H1 (cell line): ENCODE results near the gene CACNA2D3. TPM values are rescaled to one million over a fixed set of nuclear protein-coding genes. Genes with fewer than 3 reads are reported as not detected.

Experiments
- CTCF ChIA-PET: fragments of 300-600 bp; sonication (Branson Sonifier 250); formaldehyde crosslinking; loops from one replicate; lab custom pipeline; 2021; ENCODE audit not compliant: partially characterized antibody; lab: Charles Lee
- POLR2A ChIA-PET: fragments of 300-600 bp; sonication (Branson Sonifier 250); formaldehyde crosslinking; loops from one replicate; lab custom pipeline; 2021; ENCODE audit warnings: inconsistent platforms; ENCODE audit not compliant: partially characterized antibody; lab: Charles Lee
- DNase-seq, 2 experiments: peaks; one replicate each; pipeline versions ENCODE4 v3.0.0 to v3.0.0-alpha.2; 2010 to 2022; ENCODE audit warnings: low spot score in 2 of 2, low read depth in 1 of 2, mixed read lengths in 1 of 2
- FAIRE-seq: peaks from 2 replicates; lab custom pipeline; 2011; peaks lifted over from hg19 to GRCh38; lab: Jason Lieb, UNC
- H2AFZ ChIP-seq: 2 replicates; pipeline ENCODE4 v1.8.1; 2012; ENCODE audit warnings: low read length, inconsistent platforms
- H2AK5ac ChIP-seq: 2 replicates; pipeline ENCODE4 v1.6.1; 2013; ENCODE audit warnings: low read depth, low read length
- H2BK120ac ChIP-seq: replicated peaks from 2 replicates; pipeline ENCODE3; 2013; ENCODE audit warnings: low read depth, low read length, inconsistent platforms
- H2BK12ac ChIP-seq: 2 replicates; pipeline ENCODE4 v1.6.1; 2013; ENCODE audit warnings: low read depth, low read length
- H2BK15ac ChIP-seq: 2 replicates; pipeline ENCODE4 v1.6.1; 2013; ENCODE audit warnings: low read length
- H2BK20ac ChIP-seq: 2 replicates; pipeline ENCODE4 v1.6.1; 2013; ENCODE audit warnings: low read length
- H2BK5ac ChIP-seq: 2 replicates; pipeline ENCODE4 v1.6.1; 2013; ENCODE audit warnings: low read depth, low read length
- H3K14ac ChIP-seq: 2 replicates; pipeline ENCODE4 v1.6.1; 2013; ENCODE audit warnings: inconsistent platforms; ENCODE audit not compliant: insufficient read length
- H3K18ac ChIP-seq: 2 replicates; pipeline ENCODE4 v1.6.1; 2013; ENCODE audit warnings: low read length; ENCODE audit errors: extremely low read depth
- H3K23ac ChIP-seq: 2 replicates; pipeline ENCODE4 v1.6.1; 2013; ENCODE audit warnings: inconsistent platforms; ENCODE audit not compliant: insufficient read length
- H3K23me2 ChIP-seq: 2 replicates; pipeline ENCODE4 v1.6.1; 2013; ENCODE audit warnings: low read depth, low read length
- H3K27ac ChIP-seq: 2 replicates; pipeline ENCODE4 v1.6.1; 2011; ENCODE audit warnings: low read depth, low read length, inconsistent platforms
- H3K27me3 ChIP-seq, 4 experiments: replicated peaks in 1 of 4; 1 replicate in 1 of 4; 2 replicates in 3 of 4; pipeline versions ENCODE4 v1.6.1 to v1.8.1; 2011 to 2013; ENCODE audit warnings: low read length in 3 of 4, mild to moderate bottlenecking in 3 of 4, inconsistent platforms in 2 of 4, mixed read lengths in 2 of 4, moderate library complexity in 1 of 4; ENCODE audit not compliant: control insufficient read depth in 3 of 4, insufficient read depth in 3 of 4; ENCODE audit errors: extremely low read depth in 1 of 4
- H3K36me3 ChIP-seq, 4 experiments: 2 replicates each; pipeline versions ENCODE4 v1.6.1 to v1.8.1; 2011 to 2013; ENCODE audit warnings: mild to moderate bottlenecking in 4 of 4, low read length in 3 of 4, moderate library complexity in 2 of 4, control low read depth in 1 of 4, inconsistent platforms in 1 of 4; ENCODE audit not compliant: insufficient read depth in 4 of 4, control insufficient read depth in 2 of 4
- H3K4ac ChIP-seq: replicated peaks from 2 replicates; pipeline ENCODE3; 2013; ENCODE audit warnings: low read length, low read depth, mixed read lengths, inconsistent platforms; ENCODE audit not compliant: insufficient read length
- H3K4me1 ChIP-seq, 4 experiments: replicated peaks in 1 of 4; 1 replicate in 1 of 4; 2 replicates in 3 of 4; pipeline versions ENCODE4 v1.6.1 to v1.8.1; 2011 to 2013; ENCODE audit warnings: low read length in 3 of 4, inconsistent platforms in 2 of 4, mixed read lengths in 1 of 4; ENCODE audit not compliant: insufficient read depth in 4 of 4, control insufficient read depth in 3 of 4
- H3K4me2 ChIP-seq, 2 experiments: 2 replicates each; pipeline versions ENCODE4 v1.6.1 to v1.8.1; 2011 to 2013; ENCODE audit warnings: low read depth in 2 of 2, low read length in 2 of 2, control low read depth in 1 of 2, inconsistent platforms in 1 of 2, mild to moderate bottlenecking in 1 of 2; ENCODE audit not compliant: insufficient read depth in 1 of 2
- H3K4me3 ChIP-seq, 4 experiments: fragments of 200-600, 300-600 bp in 1 of 4; sonication (generic), shearing (Covaris generic), sonication (Bioruptor Twin) in 1 of 4; 2 replicates each; pipeline versions ENCODE4 v1.5.1 to v1.8.1; 2011 to 2016; ENCODE audit warnings: low read length in 4 of 4, low read depth in 3 of 4, control low read depth in 2 of 4, inconsistent platforms in 2 of 4, mild to moderate bottlenecking in 2 of 4, mixed read lengths in 1 of 4, moderate library complexity in 1 of 4; ENCODE audit not compliant: insufficient read depth in 2 of 4; ENCODE audit errors: extremely low read depth in 1 of 4
- H3K56ac ChIP-seq: replicated peaks from 2 replicates; pipeline ENCODE3; 2013; ENCODE audit warnings: low read depth, mild to moderate bottlenecking, mixed read lengths, low read length, inconsistent platforms; ENCODE audit not compliant: insufficient read length
- H3K79me1 ChIP-seq: 2 replicates; pipeline ENCODE4 v1.6.1; 2013; ENCODE audit warnings: low read depth, low read length, control low read depth
- H3K79me2 ChIP-seq, 2 experiments: 2 replicates each; pipeline versions ENCODE4 v1.6.1 to v1.8.1; 2012 to 2013; ENCODE audit warnings: low read length in 2 of 2, mild to moderate bottlenecking in 2 of 2, inconsistent platforms in 1 of 2; ENCODE audit not compliant: insufficient read depth in 2 of 2, control insufficient read depth in 1 of 2
- H3K9ac ChIP-seq, 4 experiments: replicated peaks in 1 of 4; 1 replicate in 1 of 4; 2 replicates in 3 of 4; pipeline versions ENCODE4 v1.6.1 to v1.8.1; 2011 to 2013; ENCODE audit warnings: low read depth in 3 of 4, low read length in 3 of 4, control low read depth in 2 of 4, mild to moderate bottlenecking in 2 of 4, moderate library complexity in 2 of 4, inconsistent platforms in 1 of 4; ENCODE audit errors: extremely low read depth in 1 of 4
- H3K9me3 ChIP-seq, 2 experiments: 2 replicates each; pipeline versions ENCODE4 v1.6.1 to v1.8.1; 2012 to 2013; ENCODE audit warnings: mild to moderate bottlenecking in 2 of 2, moderate library complexity in 2 of 2, control low read depth in 1 of 2, inconsistent platforms in 1 of 2, low read depth in 1 of 2, low read length in 1 of 2, mixed read lengths in 1 of 2; ENCODE audit not compliant: insufficient read depth in 2 of 2
- H4K20me1 ChIP-seq, 2 experiments: replicated peaks in 1 of 2; 2 replicates each; pipeline versions ENCODE3 to v1.8.1; 2011 to 2013; ENCODE audit warnings: inconsistent platforms in 2 of 2, low read length in 2 of 2, mild to moderate bottlenecking in 1 of 2; ENCODE audit not compliant: insufficient read depth in 2 of 2, control insufficient read depth in 1 of 2
- H4K5ac ChIP-seq: 2 replicates; pipeline ENCODE4 v1.6.1; 2013; ENCODE audit warnings: low read length, low read depth, mixed read lengths, inconsistent platforms; ENCODE audit not compliant: insufficient read length
- H4K8ac ChIP-seq: 2 replicates; pipeline ENCODE4 v1.8.0; 2013; ENCODE audit warnings: mild to moderate bottlenecking, moderate library complexity, low read length, inconsistent platforms; ENCODE audit not compliant: insufficient read depth; ENCODE audit errors: extremely low read depth
- H4K91ac ChIP-seq: replicated peaks from 2 replicates; pipeline ENCODE3; 2013; ENCODE audit warnings: low read length, mixed read lengths, inconsistent platforms; ENCODE audit not compliant: insufficient read length
- CEBPB ChIP-seq: IDR thresholded peaks from 2 replicates; pipeline ENCODE4 v1.6.1; 2012; ENCODE audit warnings: low read depth, low read length
- GTF2F1 ChIP-seq: IDR thresholded peaks from 2 replicates; pipeline ENCODE4 v1.6.1; 2012; ENCODE audit warnings: low read depth, low read length, improper control_type of control experiment, borderline replicate concordance
- MAFK ChIP-seq: IDR thresholded peaks from 2 replicates; pipeline ENCODE4 v1.6.1; 2012; ENCODE audit warnings: low read depth, mild to moderate bottlenecking, improper control_type of control experiment, low read length
- WGBS, 2 experiments: shearing (Covaris generic) in 1 of 2; methylation state at CpG; one replicate each; pipeline versions ENCODE4 v1.1.6 to v1.1.7; 2013 to 2015; ENCODE audit warnings: low lambda C conversion rate in 2 of 2, mixed read lengths in 2 of 2, inconsistent platforms in 1 of 2, low coverage in 1 of 2, missing lambda C conversion rate in 1 of 2; ENCODE audit not compliant: insufficient replicate concordance in 2 of 2, insufficient coverage in 1 of 2, insufficient read length in 1 of 2; ENCODE audit errors: extremely low coverage in 1 of 2, missing lambda C conversion rate in 1 of 2; 5-methylcytosine and 5-hydroxymethylcytosine counted together
- polyA plus RNA-seq, 7 experiments: library from polyadenylated mRNA; depleted of rRNA in 3 of 7; stranded (reverse) in 5 of 7; unstranded in 2 of 7; fragments of >200 nt in 5 of 7; fragments of 200-250 nt in 2 of 7; gene quantifications; 1 replicate in 5 of 7; 2 replicates in 1 of 7; 4 replicates in 1 of 7; pipeline versions ENCODE4 v1.2.1 to v1.2.3, GENCODE V29; 2011 to 2013; ENCODE audit warnings: missing spikeins in 2 of 7, mixed read lengths in 2 of 7
- total RNA-seq: library from RNA; stranded (reverse); fragmentation: NEBNext Ultra II Directional; extraction: Animal tissue kit (Norgen Biotek cat#: 25700); gene quantifications from 2 replicates; pipeline ENCODE4 v1.2.1, GENCODE V29; 2021
- TF ChIP-seq, protein P1 (sequence below): IDR thresholded peaks from 2 replicates; pipeline ENCODE4 v1.6.1; 2012; ENCODE audit warnings: low read length, inconsistent platforms

Gene CACNA2D3
- total and polyA plus RNA-seq, 2 of the 8 experiments (the other 6 are each of a cell fraction or from before 2014, with no cell fraction given): 1.5 to 1.8 TPM

DNA sequence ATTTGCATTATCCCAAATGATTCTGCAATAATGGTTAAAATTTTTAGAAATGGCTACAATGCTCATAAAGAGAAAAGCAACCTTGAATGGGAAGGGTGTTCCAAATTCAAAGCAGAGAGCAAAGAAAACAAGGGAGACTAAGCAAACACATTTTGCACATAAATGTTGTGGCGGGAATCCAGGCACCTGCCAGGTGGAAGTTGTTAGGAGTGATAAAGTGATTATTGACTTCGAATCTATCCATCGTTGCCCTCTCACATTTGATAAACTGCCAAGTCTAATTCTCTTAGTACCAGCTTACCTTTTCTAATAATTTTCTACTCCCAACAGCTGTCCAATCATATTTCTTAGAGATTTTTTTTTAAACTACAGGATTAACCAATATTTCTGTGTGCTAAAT is 244.5 kb downstream of the CACNA2D3 start:
- no peak overlapping the region for H4K5ac ChIP-seq
- H3K4me1 ChIP-seq: no peaks in the 10 kb centered on the region
- no peak overlapping the region for H3K9ac ChIP-seq
- H2AK5ac ChIP-seq: no peak overlapping the region
- H2BK20ac ChIP-seq: no peak overlapping the region
- DNase-seq (no peak), FAIRE-seq (no peak)
- no peak overlapping the region for H3K4ac ChIP-seq
- H3K4me3 ChIP-seq: no peak overlapping the region
- H2BK120ac ChIP-seq: no peak overlapping the region
- no peak overlapping the region for H3K4me2 ChIP-seq
- H2AFZ ChIP-seq: no peak overlapping the region
- no peak overlapping the region for H3K18ac ChIP-seq
- TF ChIP-seq CEBPB (no peak), MAFK (no peak), GTF2F1 (no peak)
- TF ChIP-seq, protein P1, sequence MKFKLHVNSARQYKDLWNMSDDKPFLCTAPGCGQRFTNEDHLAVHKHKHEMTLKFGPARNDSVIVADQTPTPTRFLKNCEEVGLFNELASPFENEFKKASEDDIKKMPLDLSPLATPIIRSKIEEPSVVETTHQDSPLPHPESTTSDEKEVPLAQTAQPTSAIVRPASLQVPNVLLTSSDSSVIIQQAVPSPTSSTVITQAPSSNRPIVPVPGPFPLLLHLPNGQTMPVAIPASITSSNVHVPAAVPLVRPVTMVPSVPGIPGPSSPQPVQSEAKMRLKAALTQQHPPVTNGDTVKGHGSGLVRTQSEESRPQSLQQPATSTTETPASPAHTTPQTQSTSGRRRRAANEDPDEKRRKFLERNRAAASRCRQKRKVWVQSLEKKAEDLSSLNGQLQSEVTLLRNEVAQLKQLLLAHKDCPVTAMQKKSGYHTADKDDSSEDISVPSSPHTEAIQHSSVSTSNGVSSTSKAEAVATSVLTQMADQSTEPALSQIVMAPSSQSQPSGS: no peak
- H3K9me3 ChIP-seq: no peaks in the 10 kb centered on the region
- no peak overlapping the region for H3K27ac ChIP-seq
- no peaks in the 10 kb centered on the region for H3K79me1 ChIP-seq
- H3K23me2 ChIP-seq: no peaks in the 10 kb centered on the region
- H4K20me1 ChIP-seq: no peaks in the 10 kb centered on the region
- H3K14ac ChIP-seq: no peak overlapping the region
- H4K91ac ChIP-seq: no peak overlapping the region
- ChIA-PET POLR2A (no interaction called here), CTCF (interaction anchor here (0.7 to 1.3 kb wide), 2 partner anchors 21 to 202 kb away, joined by 3 to 4 read pairs; no protein-coding TSS in a partner anchor)
- H4K8ac ChIP-seq: no peak overlapping the region
- WGBS, 2 experiments: 87% methylated on average over 3 of the region's 3 CpGs; no CpG with 5 or more reads in 1 of the 2 experiments
- H2BK5ac ChIP-seq: no peak overlapping the region
- H3K23ac ChIP-seq: no peak overlapping the region
- H3K36me3 ChIP-seq: no peaks in the 10 kb centered on the region
- no peaks in the 10 kb centered on the region for H3K27me3 ChIP-seq
- no peak overlapping the region for H2BK15ac ChIP-seq
- no peak overlapping the region for H2BK12ac ChIP-seq
- no peak overlapping the region for H3K56ac ChIP-seq
- no peaks in the 10 kb centered on the region for H3K79me2 ChIP-seq
